ENCODE measurements around the gene GINS1.

DNA sequence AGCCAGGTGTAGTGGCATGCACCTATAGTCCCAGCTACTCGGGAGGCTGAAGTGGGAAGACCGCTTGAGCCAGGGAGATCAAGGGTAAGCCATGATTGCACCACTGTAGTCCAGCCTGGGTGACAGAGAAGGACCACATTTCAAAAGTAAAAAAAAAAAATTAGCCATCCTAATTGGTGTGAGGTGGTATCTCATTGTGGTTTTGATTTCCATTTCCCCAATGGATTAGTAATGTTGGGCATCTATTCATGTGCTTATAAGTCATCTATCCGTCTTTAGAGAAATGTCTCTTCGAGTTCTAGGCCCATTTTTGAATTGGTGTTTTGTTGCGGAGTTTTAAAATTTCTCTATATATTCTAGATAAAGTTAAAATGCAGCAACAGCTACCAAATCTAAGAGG lies 38.5 kb upstream of the GINS1 start:
- no peak for TF ChIP-seq CTCF (IDR thresholded peaks at IDR 0.05)
- no peak for TF ChIP-seq POLR2A (IDR thresholded peaks at IDR 0.05)
- no peak for TF ChIP-seq EP300 (IDR thresholded peaks at IDR 0.05)
